ENCODE results near the gene GYS1. TPM values are rescaled to one million over a fixed set of nuclear protein-coding genes. Genes with fewer than 3 reads are reported as not detected.

GYS1 gene
- total RNA-seq, 1 donor = 44.5 TPM

DNA sequence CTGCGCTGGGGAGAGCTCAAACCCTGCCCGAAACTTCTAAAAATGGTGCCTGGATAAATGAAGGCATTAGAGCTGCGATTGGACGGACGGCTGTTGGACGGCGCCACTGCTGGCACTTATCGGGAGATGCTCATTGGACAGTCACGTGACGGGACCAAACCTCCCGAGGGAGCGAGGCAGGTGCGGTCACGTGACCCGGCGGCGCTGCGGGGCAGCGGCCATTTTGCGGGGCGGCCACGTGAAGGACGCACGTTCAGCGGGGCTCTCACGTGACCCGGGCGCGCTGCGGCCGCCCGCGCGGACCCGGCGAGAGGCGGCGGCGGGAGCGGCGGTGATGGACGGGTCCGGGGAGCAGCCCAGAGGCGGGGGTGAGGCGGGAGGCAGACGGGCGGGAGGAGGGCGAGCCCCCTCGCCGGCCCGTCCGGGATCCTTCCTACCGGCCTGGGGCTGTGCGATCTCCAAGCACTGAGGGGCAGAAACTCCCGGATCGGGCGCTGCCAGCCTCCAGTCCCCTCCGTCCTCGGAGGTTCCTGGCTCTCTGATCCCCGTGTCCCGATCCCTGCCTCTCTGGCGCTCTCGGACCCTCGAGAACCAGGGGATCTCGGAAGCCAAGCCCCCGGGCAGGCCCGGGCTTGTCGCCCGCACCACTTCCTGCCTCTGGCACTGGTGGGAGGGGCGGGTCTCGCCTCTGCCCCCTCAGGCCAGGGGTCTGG lies 38.4 kb downstream of the GYS1 start, which contains the start of gene BAX:
BAX (plus strand) TSS at position 281 of the 713 bp plus-strand sequence; CDS start at position 335, 54 bp downstream.
- DNase-seq (ENCODE audit: insufficient read length, low spot score, missing footprints) = peak; percentile 99
- H3K79me2 ChIP-seq (ENCODE audit: insufficient read depth, low read length) = peaks cover 32% of the 10 kb centered on the region
- peak within 1 kb of the TSS; percentile 98 for H3K4me2 ChIP-seq (ENCODE audit: insufficient read depth, low read length)
- H3K9me3 ChIP-seq (ENCODE audit: low read depth, low read length) = no peaks in the 10 kb centered on the region
- TF ChIP-seq, protein P1, sequence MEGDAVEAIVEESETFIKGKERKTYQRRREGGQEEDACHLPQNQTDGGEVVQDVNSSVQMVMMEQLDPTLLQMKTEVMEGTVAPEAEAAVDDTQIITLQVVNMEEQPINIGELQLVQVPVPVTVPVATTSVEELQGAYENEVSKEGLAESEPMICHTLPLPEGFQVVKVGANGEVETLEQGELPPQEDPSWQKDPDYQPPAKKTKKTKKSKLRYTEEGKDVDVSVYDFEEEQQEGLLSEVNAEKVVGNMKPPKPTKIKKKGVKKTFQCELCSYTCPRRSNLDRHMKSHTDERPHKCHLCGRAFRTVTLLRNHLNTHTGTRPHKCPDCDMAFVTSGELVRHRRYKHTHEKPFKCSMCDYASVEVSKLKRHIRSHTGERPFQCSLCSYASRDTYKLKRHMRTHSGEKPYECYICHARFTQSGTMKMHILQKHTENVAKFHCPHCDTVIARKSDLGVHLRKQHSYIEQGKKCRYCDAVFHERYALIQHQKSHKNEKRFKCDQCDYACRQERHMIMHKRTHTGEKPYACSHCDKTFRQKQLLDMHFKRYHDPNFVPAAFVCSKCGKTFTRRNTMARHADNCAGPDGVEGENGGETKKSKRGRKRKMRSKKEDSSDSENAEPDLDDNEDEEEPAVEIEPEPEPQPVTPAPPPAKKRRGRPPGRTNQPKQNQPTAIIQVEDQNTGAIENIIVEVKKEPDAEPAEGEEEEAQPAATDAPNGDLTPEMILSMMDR (IDR thresholded peaks at IDR 0.05; ENCODE audit: extremely low read depth, low read depth, low read length) = no peak
- H3K4me1 ChIP-seq (ENCODE audit: insufficient read depth, low read length) = peaks cover 17% of the 10 kb centered on the region
- H3K27me3 ChIP-seq (ENCODE audit: insufficient read depth, low read length) = no peaks in the 10 kb centered on the region
- H3K36me3 ChIP-seq (ENCODE audit: insufficient read depth, low read length) = peaks cover 21% of the 10 kb centered on the region
- peak within 1 kb of the TSS; percentile 96 for H3K4me3 ChIP-seq (ENCODE audit: insufficient read depth, low read length)
- no peaks in the 10 kb centered on the region for H4K20me1 ChIP-seq (ENCODE audit: insufficient read depth, low read length)
- H3K27ac ChIP-seq (ENCODE audit: low read depth, low read length) = peak within 1 kb of the TSS; percentile 89
- peak within 1 kb of the TSS; percentile 100 for H2AFZ ChIP-seq (ENCODE audit: low read length)

DNA sequence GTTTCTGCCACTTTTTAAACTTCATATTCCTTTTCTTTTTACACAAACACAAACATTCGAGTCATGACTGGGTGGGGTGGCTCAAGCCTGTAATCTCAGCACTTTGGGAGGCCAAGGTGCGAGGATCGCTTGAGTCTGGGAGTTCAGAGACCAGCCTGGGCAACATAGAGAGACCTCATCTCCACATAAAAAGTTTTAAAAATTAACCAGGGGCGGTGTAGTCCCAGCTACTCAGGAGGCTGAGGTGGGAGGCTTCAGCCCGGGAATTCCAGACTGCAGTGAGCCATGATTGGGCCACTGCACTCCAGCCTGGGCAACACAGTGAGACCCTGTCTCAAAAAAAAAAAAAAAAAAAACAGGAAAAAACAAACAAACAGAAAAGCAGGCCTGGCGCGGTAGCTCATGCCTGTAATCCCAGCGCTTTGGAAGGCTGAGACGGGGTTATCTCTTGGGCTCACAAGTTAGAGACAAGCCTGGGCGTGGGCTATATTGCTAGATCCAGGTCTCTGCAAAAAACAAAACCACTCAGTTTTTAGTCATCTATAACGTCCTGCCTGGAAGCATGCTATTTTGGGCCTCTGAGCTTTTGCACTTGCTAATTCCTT lies 39.0 kb downstream of the GYS1 start:
- Histone ChIP-seq H3K4me2 (ENCODE audit: insufficient read depth, low read length) (peak overlapping the region; percentile 98), H2AFZ (ENCODE audit: low read length) (peak overlapping the region; percentile 100), H3K4me3 (ENCODE audit: insufficient read depth, low read length) (peak overlapping the region; percentile 96), H3K27me3 (ENCODE audit: insufficient read depth, low read length) (no peaks in the 10 kb centered on the region), H3K79me2 (ENCODE audit: insufficient read depth, low read length) (peaks cover 32% of the 10 kb centered on the region), H3K27ac (ENCODE audit: low read depth, low read length) (peak overlapping the region; percentile 89), H3K36me3 (ENCODE audit: insufficient read depth, low read length) (peaks cover 21% of the 10 kb centered on the region), H3K9me3 (ENCODE audit: low read depth, low read length) (no peaks in the 10 kb centered on the region), H4K20me1 (ENCODE audit: insufficient read depth, low read length) (no peaks in the 10 kb centered on the region), H3K4me1 (ENCODE audit: insufficient read depth, low read length) (peaks cover 17% of the 10 kb centered on the region)
- peak; percentile 19 for DNase-seq (ENCODE audit: insufficient read length, low spot score, missing footprints)
- TF ChIP-seq, protein P1 (IDR thresholded peaks at IDR 0.05; ENCODE audit: extremely low read depth, low read depth, low read length) = no peak

DNA sequence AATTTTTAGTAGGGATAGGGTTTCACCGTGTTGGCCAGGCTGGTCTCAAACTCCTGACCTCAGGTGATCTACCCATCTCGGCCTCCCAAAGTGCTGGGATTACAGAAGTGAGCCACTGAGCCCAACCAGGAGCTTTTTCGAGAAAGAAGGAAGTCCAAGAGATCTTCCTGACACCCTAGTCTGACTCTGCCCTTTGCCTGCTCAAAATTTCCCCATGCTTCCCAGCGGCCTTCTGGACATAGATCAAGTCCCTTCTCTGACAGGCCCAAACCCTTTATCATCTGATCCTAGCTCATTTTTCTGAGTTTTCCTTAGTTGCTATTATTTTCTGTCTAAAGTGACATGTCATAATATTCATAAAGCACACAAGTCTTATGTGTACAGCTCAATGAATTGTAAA lies 40.0 kb downstream of the GYS1 start:
- H2AFZ ChIP-seq (ENCODE audit: low read length) = no peak overlapping the region
- no peak for DNase-seq (ENCODE audit: insufficient read length, low spot score, missing footprints)
- peaks cover 17% of the 10 kb centered on the region for H3K4me1 ChIP-seq (ENCODE audit: insufficient read depth, low read length)
- TF ChIP-seq, protein P1 (IDR thresholded peaks at IDR 0.05; ENCODE audit: extremely low read depth, low read depth, low read length) = no peak
- H3K4me2 ChIP-seq (ENCODE audit: insufficient read depth, low read length) = no peak overlapping the region
- peaks cover 18% of the 10 kb centered on the region for H3K36me3 ChIP-seq (ENCODE audit: insufficient read depth, low read length)
- peaks cover 32% of the 10 kb centered on the region for H3K79me2 ChIP-seq (ENCODE audit: insufficient read depth, low read length)
- H3K9me3 ChIP-seq (ENCODE audit: low read depth, low read length) = no peaks in the 10 kb centered on the region
- H3K4me3 ChIP-seq (ENCODE audit: insufficient read depth, low read length) = no peak overlapping the region
- no peak overlapping the region for H3K27ac ChIP-seq (ENCODE audit: low read depth, low read length)
- no peaks in the 10 kb centered on the region for H4K20me1 ChIP-seq (ENCODE audit: insufficient read depth, low read length)
- no peaks in the 10 kb centered on the region for H3K27me3 ChIP-seq (ENCODE audit: insufficient read depth, low read length)

DNA sequence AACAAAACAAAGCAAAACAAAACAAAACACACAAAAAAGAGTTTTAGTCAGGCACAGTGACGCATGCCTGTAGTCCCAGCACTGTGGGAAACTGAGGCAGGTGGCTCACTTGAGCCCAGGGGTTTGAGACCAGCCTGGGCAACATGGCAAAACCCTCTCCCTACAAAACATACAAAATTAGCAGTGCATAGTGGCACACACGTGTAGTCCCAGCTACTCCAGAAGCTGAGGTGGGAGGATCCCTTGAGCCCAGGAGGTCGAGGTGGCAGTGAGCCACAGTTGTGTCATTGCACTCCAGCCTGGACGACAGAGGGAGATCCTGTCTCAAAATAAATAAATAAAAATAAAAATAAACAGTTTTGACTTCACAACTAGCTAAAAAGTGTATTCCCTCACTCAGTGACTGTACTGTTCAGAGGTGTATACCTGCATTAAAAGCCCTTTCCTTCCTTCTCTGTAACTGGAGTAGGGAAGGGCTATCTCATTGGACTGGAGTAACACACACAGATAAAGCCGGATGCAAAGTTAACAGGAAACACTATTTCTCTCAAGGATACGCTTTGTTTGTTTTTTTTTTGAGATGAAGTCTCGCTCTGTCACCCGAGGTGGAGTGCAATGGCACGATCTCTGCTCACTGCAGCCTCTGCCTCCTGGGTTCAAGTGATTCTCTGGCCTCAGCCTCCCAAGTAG lies 42.1 kb downstream of the GYS1 start:
- Histone ChIP-seq H3K27me3 (ENCODE audit: insufficient read depth, low read length) (no peaks in the 10 kb centered on the region), H3K79me2 (ENCODE audit: insufficient read depth, low read length) (peaks cover 18% of the 10 kb centered on the region), H3K4me3 (ENCODE audit: insufficient read depth, low read length) (no peak overlapping the region), H3K9me3 (ENCODE audit: low read depth, low read length) (peaks cover 3% of the 10 kb centered on the region), H3K4me2 (ENCODE audit: insufficient read depth, low read length) (no peak overlapping the region), H3K4me1 (ENCODE audit: insufficient read depth, low read length) (peaks cover 12% of the 10 kb centered on the region), H3K27ac (ENCODE audit: low read depth, low read length) (no peak overlapping the region), H4K20me1 (ENCODE audit: insufficient read depth, low read length) (no peaks in the 10 kb centered on the region), H2AFZ (ENCODE audit: low read length) (no peak overlapping the region), H3K36me3 (ENCODE audit: insufficient read depth, low read length) (peaks cover under 1% of the 10 kb centered on the region)
- DNase-seq (ENCODE audit: insufficient read length, low spot score, missing footprints) = peak; percentile 61
- TF ChIP-seq, protein P1 (IDR thresholded peaks at IDR 0.05; ENCODE audit: extremely low read depth, low read depth, low read length) = no peak
